Measurements from ENCODE around the gene SEL1L. TPM values are rescaled to one million over a fixed set of nuclear protein-coding genes. Genes with fewer than 3 reads are reported as not detected.
A peak's percentile ranks its signal among the peaks of the same experiment; 100 is the strongest.

Gene SEL1L
- total and polyA plus RNA-seq, 2 of the 13 experiments (the other 11 are each of a cell fraction or from before 2014, with no cell fraction given): 15.3 to 61.0 TPM

DNA sequence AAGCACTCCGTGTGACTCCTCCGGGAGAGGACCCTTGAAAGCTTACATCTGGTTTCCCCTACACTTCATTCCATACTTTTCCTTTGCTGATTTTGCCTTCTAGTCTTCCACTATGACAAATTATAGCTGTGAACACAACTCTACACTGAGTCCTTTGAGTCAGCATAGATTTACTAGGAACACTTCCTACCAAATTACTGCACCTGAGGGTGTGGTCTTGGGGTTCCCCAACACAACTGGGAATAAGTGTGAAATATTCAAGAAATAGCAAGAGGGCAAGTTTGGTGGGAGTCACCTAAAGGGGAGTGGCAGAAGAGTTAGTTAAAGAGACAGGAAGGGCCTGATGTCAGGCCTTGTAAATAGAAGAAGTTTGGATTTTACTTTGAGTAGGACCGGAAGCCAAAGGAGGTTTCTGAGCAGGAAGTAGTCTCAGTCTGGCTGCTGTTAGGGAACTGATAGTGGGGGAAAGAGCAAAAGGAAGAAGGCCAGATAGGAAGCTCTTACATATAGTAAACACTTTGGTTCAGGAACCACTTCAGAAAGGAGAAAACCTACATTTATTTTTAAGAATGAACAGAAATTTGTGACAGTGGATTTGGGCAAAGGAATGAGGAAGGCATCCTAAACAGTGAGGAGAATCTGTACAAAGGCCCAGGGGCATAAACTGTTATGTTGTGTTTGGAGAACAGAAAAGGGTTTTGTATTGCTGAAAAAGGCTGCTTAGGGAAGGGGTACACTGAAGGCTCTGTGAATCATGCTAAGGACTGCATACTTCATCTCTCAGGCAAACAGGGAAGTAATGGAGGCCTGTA is 14.2 kb downstream of the SEL1L start:
- ATAC-seq (no peak), FAIRE-seq (no peak), DNase-seq (ENCODE audit: low spot score) (no peak)
- 97% methylated on average over 3 of the region's 3 CpGs for WGBS (ENCODE audit: low lambda C conversion rate)
- no peak for TF ChIP-seq ZNF567 (CRISPR knock-in tag; IDR thresholded peaks at IDR 0.05; ENCODE audit: borderline replicate concordance)
- no peak for TF ChIP-seq SMARCC2 (IDR thresholded peaks at IDR 0.05)
- TF ChIP-seq ZNF367 (CRISPR knock-in tag; IDR thresholded peaks at IDR 0.05; ENCODE audit: borderline replicate concordance): no peak
- no peak for TF ChIP-seq ZNF34 (CRISPR knock-in tag; IDR thresholded peaks at IDR 0.05; ENCODE audit: borderline replicate concordance)
- no peak for TF ChIP-seq STAG1 (CRISPR knock-in tag; IDR thresholded peaks at IDR 0.05)
- no peak for TF ChIP-seq RBM22 (optimal IDR thresholded peaks at IDR 0.05; ENCODE audit: low read length)
- TF ChIP-seq, protein P1, sequence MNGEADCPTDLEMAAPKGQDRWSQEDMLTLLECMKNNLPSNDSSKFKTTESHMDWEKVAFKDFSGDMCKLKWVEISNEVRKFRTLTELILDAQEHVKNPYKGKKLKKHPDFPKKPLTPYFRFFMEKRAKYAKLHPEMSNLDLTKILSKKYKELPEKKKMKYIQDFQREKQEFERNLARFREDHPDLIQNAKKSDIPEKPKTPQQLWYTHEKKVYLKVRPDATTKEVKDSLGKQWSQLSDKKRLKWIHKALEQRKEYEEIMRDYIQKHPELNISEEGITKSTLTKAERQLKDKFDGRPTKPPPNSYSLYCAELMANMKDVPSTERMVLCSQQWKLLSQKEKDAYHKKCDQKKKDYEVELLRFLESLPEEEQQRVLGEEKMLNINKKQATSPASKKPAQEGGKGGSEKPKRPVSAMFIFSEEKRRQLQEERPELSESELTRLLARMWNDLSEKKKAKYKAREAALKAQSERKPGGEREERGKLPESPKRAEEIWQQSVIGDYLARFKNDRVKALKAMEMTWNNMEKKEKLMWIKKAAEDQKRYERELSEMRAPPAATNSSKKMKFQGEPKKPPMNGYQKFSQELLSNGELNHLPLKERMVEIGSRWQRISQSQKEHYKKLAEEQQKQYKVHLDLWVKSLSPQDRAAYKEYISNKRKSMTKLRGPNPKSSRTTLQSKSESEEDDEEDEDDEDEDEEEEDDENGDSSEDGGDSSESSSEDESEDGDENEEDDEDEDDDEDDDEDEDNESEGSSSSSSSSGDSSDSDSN (CRISPR knock-in tag; IDR thresholded peaks at IDR 0.05): no peak
- TF ChIP-seq LCORL (IDR thresholded peaks at IDR 0.05): no peak
- no peak for TF ChIP-seq LCORL (CRISPR knock-in tag; IDR thresholded peaks at IDR 0.05)
- TF ChIP-seq HDAC1 (CRISPR knock-in tag; IDR thresholded peaks at IDR 0.05): no peak
- TF ChIP-seq, protein P2, sequence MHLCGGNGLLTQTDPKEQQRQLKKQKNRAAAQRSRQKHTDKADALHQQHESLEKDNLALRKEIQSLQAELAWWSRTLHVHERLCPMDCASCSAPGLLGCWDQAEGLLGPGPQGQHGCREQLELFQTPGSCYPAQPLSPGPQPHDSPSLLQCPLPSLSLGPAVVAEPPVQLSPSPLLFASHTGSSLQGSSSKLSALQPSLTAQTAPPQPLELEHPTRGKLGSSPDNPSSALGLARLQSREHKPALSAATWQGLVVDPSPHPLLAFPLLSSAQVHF (CRISPR knock-in tag; IDR thresholded peaks at IDR 0.05): no peak
- no peak for TF ChIP-seq ADNP (CRISPR knock-in tag; IDR thresholded peaks at IDR 0.05)
- no peak for TF ChIP-seq HMGA1 (CRISPR knock-in tag; conservative IDR thresholded peaks at IDR 0.05)
- no peak for TF ChIP-seq ZNF605 (CRISPR knock-in tag; IDR thresholded peaks at IDR 0.05)
- TF ChIP-seq MBD4 (IDR thresholded peaks at IDR 0.05; ENCODE audit: borderline replicate concordance, low read length): no peak
- TF ChIP-seq SETDB1 (CRISPR knock-in tag; IDR thresholded peaks at IDR 0.05; ENCODE audit: borderline replicate concordance): no peak
- no peak for TF ChIP-seq GFI1 (CRISPR knock-in tag; IDR thresholded peaks at IDR 0.05; ENCODE audit: borderline replicate concordance)
- no peak for TF ChIP-seq CC2D1A (CRISPR knock-in tag; IDR thresholded peaks at IDR 0.05)
- intact Hi-C loops (cut with micrococcal nuclease; ENCODE audit: unreplicated experiment) (no loop called here), in situ Hi-C loops (cut with HindIII; ENCODE audit: extremely low pct_ligation_motif_present, low pct_unique_long_range_greater_than_20kb) (no loop called here)
- Histone ChIP-seq H3K4me1 (ENCODE audit: insufficient read depth, low read length) (peaks cover 49% of the 10 kb centered on the region), H3K79me2 (ENCODE audit: insufficient read depth, low read length) (no peaks in the 10 kb centered on the region), H3K9me3 (ENCODE audit: low read length) (no peaks in the 10 kb centered on the region), H3K9ac (ENCODE audit: insufficient read depth, low read depth, low read length) (no peak overlapping the region), H3K27ac (ENCODE audit: extremely low read length, insufficient read depth, low read length) (peak overlapping the region; percentile 77), H2AFZ (ENCODE audit: low read length) (no peak overlapping the region), H3K27me3 (ENCODE audit: control insufficient read depth in 1 of 2, insufficient read depth in 2 of 2, low read length in 2 of 2) (no peaks in the 10 kb centered on the region), H3K4me2 (ENCODE audit: low read depth, low read length) (no peak overlapping the region), H4K20me1 (ENCODE audit: insufficient read depth, low read length) (no peaks in the 10 kb centered on the region), H3K4me3 (replicated peaks in 1 of 3; ENCODE audit: insufficient read depth in 1 of 3, low read depth in 2 of 3, low read length in 3 of 3) (no peak overlapping the region), H3K36me3 (replicated peaks in 1 of 2; ENCODE audit: control insufficient read depth in 1 of 2, insufficient read depth in 2 of 2, low read length in 2 of 2) (peaks cover 3 to 35% of the 10 kb centered on the region in 2 experiments; a peak in 4 of 5 replicates)
- no TSS peak for BruUV-seq (replicated peaks)
- ChIA-PET CTCF (ENCODE audit: low intra/inter-chr PET ratio, low total read pairs) (no interaction called here), POLR2A (interaction anchor here (3.9 kb wide), 1 partner anchor 13 kb away, joined by 27 read pairs; the partner anchor contains the start of gene SEL1L)
